H9 (cell line): Measurements from ENCODE around the gene RAF1. TPM values are rescaled to one million over a fixed set of nuclear protein-coding genes. Genes with fewer than 3 reads are reported as not detected.

Experiments used
- DNase-seq: peaks from one replicate; pipeline ENCODE4 v3.0.0-alpha.2; 2017
- H2AFZ ChIP-seq: one replicate; pipeline ENCODE4 v1.6.1; 2013; ENCODE audit warnings: mild to moderate bottlenecking, low read length, control low read depth, moderate library complexity
- H2AK5ac ChIP-seq: 2 replicates; pipeline ENCODE4 v1.6.1; 2013; ENCODE audit warnings: low read length, control low read depth, mixed read lengths; ENCODE audit not compliant: insufficient read length
- H2BK120ac ChIP-seq: one replicate; pipeline ENCODE4 v1.6.1; 2013; ENCODE audit warnings: low read depth, mild to moderate bottlenecking, low read length, control low read depth, inconsistent platforms; ENCODE audit not compliant: poor library complexity, severe bottlenecking
- H2BK12ac ChIP-seq: 2 replicates; pipeline ENCODE4 v1.6.1; 2013; ENCODE audit warnings: low read length, control low read depth, mixed read lengths, low read depth; ENCODE audit not compliant: insufficient read length
- H2BK15ac ChIP-seq: 2 replicates; pipeline ENCODE4 v1.6.1; 2013; ENCODE audit warnings: low read depth, low read length, control low read depth
- H2BK20ac ChIP-seq: one replicate; pipeline ENCODE4 v1.6.1; 2013; ENCODE audit warnings: low read depth, mild to moderate bottlenecking, low read length, control low read depth, inconsistent platforms; ENCODE audit not compliant: poor library complexity, severe bottlenecking
- H2BK5ac ChIP-seq: 2 replicates; pipeline ENCODE4 v1.6.1; 2013; ENCODE audit warnings: low read length, control low read depth, mixed read lengths; ENCODE audit not compliant: insufficient read length
- H3K14ac ChIP-seq: 2 replicates; pipeline ENCODE4 v1.6.1; 2013; ENCODE audit warnings: low read length, control low read depth; ENCODE audit not compliant: insufficient read depth
- H3K18ac ChIP-seq: 2 replicates; pipeline ENCODE4 v1.6.1; 2013; ENCODE audit warnings: low read depth, mild to moderate bottlenecking, mixed read lengths, low read length, control low read depth; ENCODE audit not compliant: insufficient read length
- H3K23ac ChIP-seq: 2 replicates; pipeline ENCODE4 v1.6.1; 2013; ENCODE audit warnings: low read length, control low read depth, mixed read lengths, low read depth; ENCODE audit not compliant: insufficient read length
- H3K23me2 ChIP-seq: 2 replicates; pipeline ENCODE4 v1.6.1; 2013; ENCODE audit warnings: low read depth, mild to moderate bottlenecking, mixed read lengths, low read length, control low read depth; ENCODE audit not compliant: insufficient read length, poor library complexity, severe bottlenecking
- H3K27ac ChIP-seq: 2 replicates; pipeline ENCODE4 v1.5.1; 2013; ENCODE audit warnings: low read length, control low read depth, mixed read lengths, low read depth; ENCODE audit not compliant: insufficient read length
- H3K27me3 ChIP-seq: 2 replicates; pipeline ENCODE4 v1.6.1; 2013; ENCODE audit warnings: low read length, control low read depth, inconsistent platforms; ENCODE audit not compliant: insufficient read depth
- H3K4ac ChIP-seq: 2 replicates; pipeline ENCODE4 v1.6.1; 2013; ENCODE audit warnings: low read depth, mild to moderate bottlenecking, control low read depth, inconsistent platforms, low read length, moderate library complexity
- H3K4me1 ChIP-seq: 2 replicates; pipeline ENCODE4 v1.6.1; 2013; ENCODE audit warnings: low read length, control low read depth, inconsistent platforms; ENCODE audit not compliant: insufficient read depth
- H3K4me2 ChIP-seq: 2 replicates; pipeline ENCODE4 v1.6.1; 2013; ENCODE audit warnings: low read length, control low read depth, mixed read lengths; ENCODE audit not compliant: insufficient read length, insufficient read depth
- H3K56ac ChIP-seq: 2 replicates; pipeline ENCODE4 v1.6.1; 2013; ENCODE audit warnings: low read depth, mild to moderate bottlenecking, mixed read lengths, low read length, control low read depth; ENCODE audit not compliant: insufficient read length
- H3K79me1 ChIP-seq: 2 replicates; pipeline ENCODE4 v1.6.1; 2013; ENCODE audit warnings: low read depth, mild to moderate bottlenecking, moderate library complexity, low read length, control low read depth, inconsistent platforms; ENCODE audit not compliant: insufficient read depth, poor library complexity, severe bottlenecking
- H3K79me2 ChIP-seq: 2 replicates; pipeline ENCODE4 v1.6.1; 2013; ENCODE audit warnings: low read length, control low read depth, inconsistent platforms; ENCODE audit not compliant: insufficient read depth
- H3K9ac ChIP-seq: 2 replicates; pipeline ENCODE4 v1.6.1; 2013; ENCODE audit warnings: low read length, control low read depth, mixed read lengths; ENCODE audit not compliant: insufficient read length; ENCODE audit errors: extremely low read depth
- H3K9me3 ChIP-seq: one replicate; pipeline ENCODE4 v1.6.1; 2013; ENCODE audit warnings: low read depth, low read length, inconsistent platforms; ENCODE audit not compliant: control insufficient read depth
- H3T11ph ChIP-seq: one replicate; pipeline ENCODE4 v1.6.1; 2013; ENCODE audit warnings: mild to moderate bottlenecking, low read length, control low read depth, inconsistent platforms
- H4K20me1 ChIP-seq: one replicate; pipeline ENCODE4 v1.6.1; 2013; ENCODE audit not compliant: control insufficient read depth, insufficient read length, insufficient read depth
- H4K5ac ChIP-seq: 2 replicates; pipeline ENCODE4 v1.6.1; 2013; ENCODE audit warnings: low read depth, mild to moderate bottlenecking, mixed read lengths, low read length, control low read depth; ENCODE audit not compliant: insufficient read length
- H4K8ac ChIP-seq: replicated peaks from 2 replicates; pipeline ENCODE4 v1.6.1; 2013; ENCODE audit warnings: low read length, control low read depth, mixed read lengths, low read depth; ENCODE audit not compliant: insufficient read length
- H4K91ac ChIP-seq: 2 replicates; pipeline ENCODE4 v1.6.1; 2013; ENCODE audit warnings: low read depth, mild to moderate bottlenecking, moderate library complexity, mixed read lengths, low read length, control low read depth; ENCODE audit not compliant: insufficient read length
- H3K27ac Mint-ChIP-seq, 3 experiments: 2 replicates in 2 of 3; 3 replicates in 1 of 3; pipeline ENCODE4 v1.8.0; 2020 to 2021; ENCODE audit warnings: mixed read lengths in 3 of 3, mild to moderate bottlenecking in 1 of 3, moderate library complexity in 1 of 3
- H3K27me3 Mint-ChIP-seq: 2 replicates; pipeline ENCODE4 v1.8.0; 2021; ENCODE audit warnings: low read depth, mild to moderate bottlenecking, moderate library complexity, mixed read lengths
- H3K36me3 Mint-ChIP-seq, 3 experiments: 2 replicates in 2 of 3; 3 replicates in 1 of 3; pipeline ENCODE4 v1.8.0; 2020 to 2021; ENCODE audit warnings: low read depth in 3 of 3, mixed read lengths in 3 of 3; ENCODE audit not compliant: insufficient read depth in 1 of 3
- H3K4me1 Mint-ChIP-seq, 2 experiments: 2 replicates each; pipeline ENCODE4 v1.8.0; 2020; ENCODE audit warnings: mixed read lengths in 2 of 2
- H3K4me3 Mint-ChIP-seq, 2 experiments: 2 replicates in 1 of 2; 3 replicates in 1 of 2; pipeline ENCODE4 v1.8.0; 2020 to 2021; ENCODE audit warnings: mild to moderate bottlenecking in 2 of 2, mixed read lengths in 2 of 2, moderate library complexity in 1 of 2
- H3K9me3 Mint-ChIP-seq, 2 experiments: 2 replicates in 1 of 2; 3 replicates in 1 of 2; pipeline ENCODE4 v1.8.0; 2020; ENCODE audit warnings: mild to moderate bottlenecking in 2 of 2, mixed read lengths in 2 of 2, moderate library complexity in 1 of 2
- WGBS: extraction: QIAGEN DNeasy Blood & Tissue Kit; methylation state at CpG from one replicate; pipeline ENCODE4 v1.1.7; 2013; ENCODE audit warnings: missing lambda C conversion rate, low lambda C conversion rate, mixed read lengths; ENCODE audit not compliant: insufficient read length; ENCODE audit errors: extremely low coverage; 5-methylcytosine and 5-hydroxymethylcytosine counted together
- total RNA-seq: library from RNA; stranded (reverse); gene quantifications from 2 replicates; pipeline ENCODE4 v1.2.1, GENCODE V29; 2021
- TF ChIP-seq, protein P1 (sequence below): fragments of 200-600 bp; sonication (generic); conservative IDR thresholded peaks from 3 replicates; pipeline ENCODE4 v1.8.0; 2021; ENCODE audit warnings: antibody characterized with exemption, mild to moderate bottlenecking

Gene RAF1
- total RNA-seq, 1 experiment from 2014 or later: 112 TPM

DNA sequence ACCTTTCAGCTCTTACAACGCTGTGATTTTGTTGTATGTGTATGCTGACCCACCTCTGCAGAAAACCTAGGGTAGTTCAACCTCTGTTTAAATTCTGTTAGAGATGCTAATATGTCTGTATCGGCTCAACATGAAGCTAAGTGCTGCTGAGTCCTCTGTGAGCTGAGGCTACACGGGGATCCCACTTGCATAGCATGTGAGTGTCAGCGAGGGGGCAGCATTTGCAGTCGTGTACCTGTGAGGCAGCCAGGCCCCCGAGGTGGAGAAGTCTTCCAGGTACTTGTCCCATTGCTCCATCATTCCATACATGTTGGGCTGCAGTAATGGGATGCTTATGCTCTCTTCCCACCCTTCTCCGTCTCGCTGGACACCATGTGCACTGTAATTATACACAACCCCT is 122.3 kb downstream of the RAF1 start:
- peak; percentile 68 for DNase-seq
- Histone ChIP-seq H3K27ac (no peak overlapping the region), H3K56ac (no peak overlapping the region), H3K14ac (no peak overlapping the region), H3K9me3 (no peaks in the 10 kb centered on the region), H3K23ac (no peak overlapping the region), H2BK20ac (no peak overlapping the region), H3K9ac (no peak overlapping the region), H2BK5ac (no peak overlapping the region), H3T11ph (no peak overlapping the region), H4K20me1 (no peaks in the 10 kb centered on the region), H2BK12ac (no peak overlapping the region), H3K27me3 (no peaks in the 10 kb centered on the region), H4K91ac (no peak overlapping the region), H2BK15ac (no peak overlapping the region), H4K8ac (no peak overlapping the region), H2AK5ac (no peak overlapping the region), H3K79me2 (no peaks in the 10 kb centered on the region), H3K4me1 (no peaks in the 10 kb centered on the region), H3K4ac (no peak overlapping the region), H4K5ac (no peak overlapping the region), H3K18ac (no peak overlapping the region), H3K79me1 (no peaks in the 10 kb centered on the region), H2BK120ac (no peak overlapping the region), H3K4me2 (no peak overlapping the region), H2AFZ (no peak overlapping the region), H3K23me2 (no peaks in the 10 kb centered on the region)
- Mint-ChIP-seq H3K4me3 (no peak overlapping the region), H3K27me3 (no peaks in the 10 kb centered on the region), H3K4me1 (peaks cover 22 to 28% of the 10 kb centered on the region in 2 experiments), H3K27ac (no peak overlapping the region), H3K36me3 (peaks cover 0 to 7% (median 0%) of the 10 kb centered on the region in 3 experiments; a peak in 1 of 7 replicates), H3K9me3 (no peaks in the 10 kb centered on the region)
- TF ChIP-seq, protein P1, sequence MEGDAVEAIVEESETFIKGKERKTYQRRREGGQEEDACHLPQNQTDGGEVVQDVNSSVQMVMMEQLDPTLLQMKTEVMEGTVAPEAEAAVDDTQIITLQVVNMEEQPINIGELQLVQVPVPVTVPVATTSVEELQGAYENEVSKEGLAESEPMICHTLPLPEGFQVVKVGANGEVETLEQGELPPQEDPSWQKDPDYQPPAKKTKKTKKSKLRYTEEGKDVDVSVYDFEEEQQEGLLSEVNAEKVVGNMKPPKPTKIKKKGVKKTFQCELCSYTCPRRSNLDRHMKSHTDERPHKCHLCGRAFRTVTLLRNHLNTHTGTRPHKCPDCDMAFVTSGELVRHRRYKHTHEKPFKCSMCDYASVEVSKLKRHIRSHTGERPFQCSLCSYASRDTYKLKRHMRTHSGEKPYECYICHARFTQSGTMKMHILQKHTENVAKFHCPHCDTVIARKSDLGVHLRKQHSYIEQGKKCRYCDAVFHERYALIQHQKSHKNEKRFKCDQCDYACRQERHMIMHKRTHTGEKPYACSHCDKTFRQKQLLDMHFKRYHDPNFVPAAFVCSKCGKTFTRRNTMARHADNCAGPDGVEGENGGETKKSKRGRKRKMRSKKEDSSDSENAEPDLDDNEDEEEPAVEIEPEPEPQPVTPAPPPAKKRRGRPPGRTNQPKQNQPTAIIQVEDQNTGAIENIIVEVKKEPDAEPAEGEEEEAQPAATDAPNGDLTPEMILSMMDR: peak; percentile 64
- WGBS: no CpG with 5 or more reads among the region's 8 CpGs
